OCI-LY3 (cell line): ENCODE results near the gene ZXDC.

Source experiments
- EZH2phosphoT487 ChIP-seq: fragments of 200-600 bp; shearing (Covaris generic); IDR thresholded peaks from 2 replicates; pipeline ENCODE4 v1.6.1; 2018; ENCODE audit warnings: antibody characterized with exemption, mixed run types, low read depth
- TF ChIP-seq, protein P1 (sequence below): fragments of 200-600, 300-600 bp; sonication (generic); IDR thresholded peaks from 2 replicates; pipeline ENCODE4 v1.5.1; 2014; ENCODE audit warnings: antibody characterized with exemption, low read length, low read depth

DNA sequence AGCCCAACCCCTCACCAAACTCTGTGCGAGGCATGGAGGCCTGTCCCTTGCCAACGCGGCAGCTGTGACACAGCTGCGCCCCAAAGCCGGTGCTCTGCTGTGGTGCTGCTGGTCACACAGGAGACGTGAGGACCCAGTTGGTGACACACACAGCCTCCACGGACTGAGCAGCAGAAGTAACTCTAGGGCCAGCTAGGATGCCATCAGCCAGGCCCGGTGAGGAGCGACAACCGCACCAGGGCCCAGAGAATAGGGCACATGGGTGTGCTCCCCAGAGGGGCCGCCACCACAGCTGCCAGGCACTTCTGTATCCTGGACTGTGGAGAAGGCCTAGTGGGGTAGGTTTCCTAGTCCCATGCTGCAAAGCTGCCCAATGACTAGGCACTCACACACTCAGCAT, 10.7 kb downstream of the ZXDC start:
- TF ChIP-seq, protein P1, sequence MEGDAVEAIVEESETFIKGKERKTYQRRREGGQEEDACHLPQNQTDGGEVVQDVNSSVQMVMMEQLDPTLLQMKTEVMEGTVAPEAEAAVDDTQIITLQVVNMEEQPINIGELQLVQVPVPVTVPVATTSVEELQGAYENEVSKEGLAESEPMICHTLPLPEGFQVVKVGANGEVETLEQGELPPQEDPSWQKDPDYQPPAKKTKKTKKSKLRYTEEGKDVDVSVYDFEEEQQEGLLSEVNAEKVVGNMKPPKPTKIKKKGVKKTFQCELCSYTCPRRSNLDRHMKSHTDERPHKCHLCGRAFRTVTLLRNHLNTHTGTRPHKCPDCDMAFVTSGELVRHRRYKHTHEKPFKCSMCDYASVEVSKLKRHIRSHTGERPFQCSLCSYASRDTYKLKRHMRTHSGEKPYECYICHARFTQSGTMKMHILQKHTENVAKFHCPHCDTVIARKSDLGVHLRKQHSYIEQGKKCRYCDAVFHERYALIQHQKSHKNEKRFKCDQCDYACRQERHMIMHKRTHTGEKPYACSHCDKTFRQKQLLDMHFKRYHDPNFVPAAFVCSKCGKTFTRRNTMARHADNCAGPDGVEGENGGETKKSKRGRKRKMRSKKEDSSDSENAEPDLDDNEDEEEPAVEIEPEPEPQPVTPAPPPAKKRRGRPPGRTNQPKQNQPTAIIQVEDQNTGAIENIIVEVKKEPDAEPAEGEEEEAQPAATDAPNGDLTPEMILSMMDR = no peak
- no peak for TF ChIP-seq EZH2phosphoT487
